ENCODE measurements around the gene PFN2. TPM values are rescaled to one million over a fixed set of nuclear protein-coding genes. Genes with fewer than 3 reads are reported as not detected.

The PFN2 gene
- total RNA-seq, 1 donor from 2014 or later = 79.4 TPM

- no peak for DNase-seq (ENCODE audit: low spot score)
Measured at GRCh38 chr3:149920119-149920518, 50.6 kb downstream of the PFN2 start.

- DNase-seq (ENCODE audit: low spot score) = no peak
Measured at GRCh38 chr3:149919509-149919908, 51.2 kb downstream of the PFN2 start.

- no peak for DNase-seq (ENCODE audit: low spot score)
Measured at GRCh38 chr3:149917124-149917667, 53.5 kb downstream of the PFN2 start.

Other genes with a start within 250 kb of the PFN2 start
- gene COMMD2, start 218.4 kb downstream of the PFN2 start, total RNA-seq (ENCODE audit: insufficient read depth, low replicate concordance) = 26.0 TPM
- gene ANKUB1, start 178.3 kb downstream of the PFN2 start, total RNA-seq (ENCODE audit: insufficient read depth, low replicate concordance) = 40.9 TPM
- gene RNF13, start 157.7 kb downstream of the PFN2 start, total RNA-seq (ENCODE audit: insufficient read depth, low replicate concordance) = 132 TPM

All from umbilical cord (tissue), 2 donors.